ENCODE measurements around the gene C22orf23. TPM values are rescaled to one million over a fixed set of nuclear protein-coding genes. Genes with fewer than 3 reads are reported as not detected.
A peak's percentile ranks its signal among the peaks of the same experiment; 100 is the strongest.

Gene C22orf23
- polyA plus RNA-seq, 1 of the 3 experiments (the other 2 are of a cell fraction) = 0.33 TPM

- Histone ChIP-seq H3K4me3 (ENCODE audit: low read depth in 2 of 2, low read length in 1 of 2) (no peak overlapping the region), H3K79me2 (ENCODE audit: insufficient read depth) (no peaks in the 10 kb centered on the region), H4K20me1 (ENCODE audit: insufficient read depth) (no peaks in the 10 kb centered on the region), H3K9me2 (no peaks in the 10 kb centered on the region), H3K4me2 (no peak overlapping the region), H3K27ac (ENCODE audit: low read depth in 2 of 2, low read length in 1 of 2) (0 out of 4 replicates have a peak overlapping the region, but pooled peaks of 1 of the 2 experiments have one; percentile 12), H3K27me3 (ENCODE audit: insufficient read depth) (no peaks in the 10 kb centered on the region), H3F3A (replicated peaks; ENCODE audit: insufficient read depth) (peaks cover 8% of the 10 kb centered on the region), H3K4me1 (ENCODE audit: control insufficient read depth in 1 of 2, insufficient read depth in 2 of 2, low read depth in 1 of 2, low read length in 1 of 2) (peaks cover 10 to 12% of the 10 kb centered on the region in 2 experiments; a peak in 2 of 4 replicates), H3K9me3 (no peaks in the 10 kb centered on the region), H3K36me3 (replicated peaks in 1 of 2; ENCODE audit: control insufficient read depth in 1 of 2, insufficient read depth in 2 of 2, low read length in 1 of 2) (no peaks in the 10 kb centered on the region), H3K9ac (no peak overlapping the region), H2AFZ (ENCODE audit: low read depth) (no peak overlapping the region)
- no peak for DNase-seq
- 97% methylated on average over 2 of the region's 2 CpGs for WGBS (ENCODE audit: low lambda C conversion rate)
- ChIA-PET CTCF (interaction anchor here (0.6 to 3.1 kb wide), 5 partner anchors 12 to 109 kb away, joined by 3 to 9 read pairs (median 5); partner anchors contain the start of gene GALR3), POLR2A (interaction anchor here (0.6 to 2.7 kb wide), 2 partner anchors 8 to 34 kb away, joined by 3 to 9 read pairs; partner anchors contain the start of gene MICALL1)
- TF ChIP-seq NFIC (IDR thresholded peaks at IDR 0.05; ENCODE audit: borderline replicate concordance) = no peak
- TF ChIP-seq FOSL2 (IDR thresholded peaks at IDR 0.05; ENCODE audit: borderline replicate concordance, low read depth) = no peak
- no peak for TF ChIP-seq YY1 (IDR thresholded peaks at IDR 0.05; ENCODE audit: low read depth)
- TF ChIP-seq EZH2phosphoT487 (IDR thresholded peaks at IDR 0.05; ENCODE audit: borderline replicate concordance, low read depth) = no peak
- no peak for TF ChIP-seq REST (IDR thresholded peaks at IDR 0.05; ENCODE audit: low read depth, low read length)
- no peak for TF ChIP-seq RCOR1 (IDR thresholded peaks at IDR 0.05; ENCODE audit: low read length)
- TF ChIP-seq MXI1 (IDR thresholded peaks at IDR 0.05; ENCODE audit: low read depth, low read length) = no peak
- TF ChIP-seq ZBTB33 (IDR thresholded peaks at IDR 0.05; ENCODE audit: borderline replicate concordance, low read depth) = no peak
- no peak for TF ChIP-seq EP300 (IDR thresholded peaks at IDR 0.05; ENCODE audit: borderline replicate concordance in 1 of 2, low read depth in 1 of 2, low read length in 1 of 2)
These were observed 55.6 kb downstream of the C22orf23 start for GRCh38 chr22:37897807-37898206.

GRCh38 chr22:37896939-37897338 is 56.5 kb downstream of the C22orf23 start:
- Histone ChIP-seq H4K20me1 (ENCODE audit: insufficient read depth) (no peaks in the 10 kb centered on the region), H3K36me3 (replicated peaks in 1 of 2; ENCODE audit: control insufficient read depth in 1 of 2, insufficient read depth in 2 of 2, low read length in 1 of 2) (peaks cover 0 to 3% of the 10 kb centered on the region in 2 experiments), H3K4me1 (ENCODE audit: control insufficient read depth in 1 of 2, insufficient read depth in 2 of 2, low read depth in 1 of 2, low read length in 1 of 2) (peaks cover 12 to 13% of the 10 kb centered on the region in 2 experiments; a peak in 2 of 4 replicates), H3K4me2 (no peak overlapping the region), H3K9me3 (no peaks in the 10 kb centered on the region), H3K9me2 (no peaks in the 10 kb centered on the region), H3F3A (replicated peaks; ENCODE audit: insufficient read depth) (peaks cover 8% of the 10 kb centered on the region), H3K27me3 (ENCODE audit: insufficient read depth) (no peaks in the 10 kb centered on the region), H3K27ac (ENCODE audit: low read depth in 2 of 2, low read length in 1 of 2) (no peak overlapping the region), H3K9ac (no peak overlapping the region), H2AFZ (ENCODE audit: low read depth) (no peak overlapping the region), H3K4me3 (ENCODE audit: low read depth in 2 of 2, low read length in 1 of 2) (no peak overlapping the region), H3K79me2 (ENCODE audit: insufficient read depth) (no peaks in the 10 kb centered on the region)
- no peak for DNase-seq
- 100% methylated on average over 3 of the region's 3 CpGs for WGBS (ENCODE audit: low lambda C conversion rate)
- POLR2A ChIA-PET = interaction anchor here (2.7 kb wide), 1 partner anchor 9 kb away, joined by 9 read pairs; the partner anchor contains the start of gene MICALL1
- CTCF ChIA-PET = interaction anchor here (1.0 to 3.1 kb wide), 5 partner anchors 13 to 79 kb away, joined by 3 to 9 read pairs (median 5); partner anchors contain the start of gene GALR3
- TF ChIP-seq CTCF (IDR thresholded peaks at IDR 0.05) (no peak), TEAD4 (IDR thresholded peaks at IDR 0.05; ENCODE audit: borderline replicate concordance, insufficient read depth) (no peak), RXRA (IDR thresholded peaks at IDR 0.05; ENCODE audit: borderline replicate concordance, low read depth) (no peak), EP300 (IDR thresholded peaks at IDR 0.05; ENCODE audit: borderline replicate concordance in 1 of 2, low read depth in 1 of 2, low read length in 1 of 2) (no peak), TAF1 (IDR thresholded peaks at IDR 0.05; ENCODE audit: borderline replicate concordance, low read depth, low read length) (no peak), GATA2 (CRISPR knock-in tag; IDR thresholded peaks at IDR 0.05) (no peak), FOSL2 (IDR thresholded peaks at IDR 0.05; ENCODE audit: borderline replicate concordance, low read depth) (no peak), RAD21 (IDR thresholded peaks at IDR 0.05; ENCODE audit: low read length) (no peak), USF1 (IDR thresholded peaks at IDR 0.05; ENCODE audit: borderline replicate concordance, low read depth) (no peak), EZH2phosphoT487 (IDR thresholded peaks at IDR 0.05; ENCODE audit: borderline replicate concordance, low read depth) (no peak), SMC3 (IDR thresholded peaks at IDR 0.05; ENCODE audit: low read depth, low read length) (no peak)
